ENCODE results near the gene DTNB. TPM values are rescaled to one million over a fixed set of nuclear protein-coding genes. Genes with fewer than 3 reads are reported as not detected.

Gene DTNB
- polyA plus RNA-seq, 1 donor from 2014 or later = 22.5 TPM

DNA sequence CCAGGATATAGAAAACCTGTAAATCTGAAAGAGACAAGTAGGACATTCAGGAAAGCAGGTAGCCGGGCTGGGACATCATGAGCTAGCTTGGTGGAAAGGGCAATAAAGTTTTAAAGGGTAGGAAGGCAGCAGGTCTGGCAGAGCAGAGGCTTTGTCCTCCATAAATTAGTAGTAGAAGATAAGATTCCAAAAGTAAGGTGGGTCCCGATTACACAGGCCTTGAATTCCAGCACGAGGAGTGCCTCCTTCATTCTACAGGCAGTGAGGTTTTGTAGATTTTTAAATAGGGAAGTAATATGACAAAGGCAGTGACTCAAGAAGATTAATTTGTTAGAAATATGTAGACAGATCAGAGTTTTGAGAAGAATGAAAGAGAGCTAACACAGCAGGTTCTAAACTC, 160.7 kb downstream of the DTNB start:
- Histone ChIP-seq H3K9me2 (ENCODE audit: insufficient read depth, low read length) (no peaks in the 10 kb centered on the region), H3K27ac (ENCODE audit: low read length) (no peak overlapping the region), H3K4me2 (ENCODE audit: low read length) (no peak overlapping the region), H4K20me1 (ENCODE audit: insufficient read depth) (no peaks in the 10 kb centered on the region), H2AFZ (ENCODE audit: low read depth, low read length) (no peak overlapping the region), H3K4me3 (ENCODE audit: low read length) (no peak overlapping the region), H3K36me3 (ENCODE audit: insufficient read depth, low read length) (no peaks in the 10 kb centered on the region), H3K9me3 (ENCODE audit: low read length) (no peaks in the 10 kb centered on the region), H3K27me3 (ENCODE audit: insufficient read depth, low read depth, low read length) (no peaks in the 10 kb centered on the region), H3F3A (ENCODE audit: insufficient read depth, low read length, poor library complexity, severe bottlenecking) (no peaks in the 10 kb centered on the region), H3K9ac (ENCODE audit: low read length) (no peak overlapping the region), H3K79me2 (replicated peaks; ENCODE audit: insufficient read depth, low read length) (no peaks in the 10 kb centered on the region)
- TF ChIP-seq POLR2AphosphoS5 (IDR thresholded peaks at IDR 0.05) (no peak), EP300 (conservative IDR thresholded peaks at IDR 0.05; ENCODE audit: poor library complexity, severe bottlenecking) (no peak), RAD21 (conservative IDR thresholded peaks at IDR 0.05) (no peak), MXI1 (conservative IDR thresholded peaks at IDR 0.05; ENCODE audit: poor library complexity, severe bottlenecking) (no peak), EZH2 (IDR thresholded peaks at IDR 0.05; ENCODE audit: borderline replicate concordance, insufficient read depth, low read length, poor library complexity, severe bottlenecking) (no peak), TAF1 (IDR thresholded peaks at IDR 0.05; ENCODE audit: low read depth) (no peak), SMC3 (conservative IDR thresholded peaks at IDR 0.05; ENCODE audit: poor library complexity) (no peak)
- TF ChIP-seq, protein P1, sequence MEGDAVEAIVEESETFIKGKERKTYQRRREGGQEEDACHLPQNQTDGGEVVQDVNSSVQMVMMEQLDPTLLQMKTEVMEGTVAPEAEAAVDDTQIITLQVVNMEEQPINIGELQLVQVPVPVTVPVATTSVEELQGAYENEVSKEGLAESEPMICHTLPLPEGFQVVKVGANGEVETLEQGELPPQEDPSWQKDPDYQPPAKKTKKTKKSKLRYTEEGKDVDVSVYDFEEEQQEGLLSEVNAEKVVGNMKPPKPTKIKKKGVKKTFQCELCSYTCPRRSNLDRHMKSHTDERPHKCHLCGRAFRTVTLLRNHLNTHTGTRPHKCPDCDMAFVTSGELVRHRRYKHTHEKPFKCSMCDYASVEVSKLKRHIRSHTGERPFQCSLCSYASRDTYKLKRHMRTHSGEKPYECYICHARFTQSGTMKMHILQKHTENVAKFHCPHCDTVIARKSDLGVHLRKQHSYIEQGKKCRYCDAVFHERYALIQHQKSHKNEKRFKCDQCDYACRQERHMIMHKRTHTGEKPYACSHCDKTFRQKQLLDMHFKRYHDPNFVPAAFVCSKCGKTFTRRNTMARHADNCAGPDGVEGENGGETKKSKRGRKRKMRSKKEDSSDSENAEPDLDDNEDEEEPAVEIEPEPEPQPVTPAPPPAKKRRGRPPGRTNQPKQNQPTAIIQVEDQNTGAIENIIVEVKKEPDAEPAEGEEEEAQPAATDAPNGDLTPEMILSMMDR (IDR thresholded peaks at IDR 0.05; ENCODE audit: poor library complexity, severe bottlenecking) = no peak
- TF ChIP-seq, protein P2, sequence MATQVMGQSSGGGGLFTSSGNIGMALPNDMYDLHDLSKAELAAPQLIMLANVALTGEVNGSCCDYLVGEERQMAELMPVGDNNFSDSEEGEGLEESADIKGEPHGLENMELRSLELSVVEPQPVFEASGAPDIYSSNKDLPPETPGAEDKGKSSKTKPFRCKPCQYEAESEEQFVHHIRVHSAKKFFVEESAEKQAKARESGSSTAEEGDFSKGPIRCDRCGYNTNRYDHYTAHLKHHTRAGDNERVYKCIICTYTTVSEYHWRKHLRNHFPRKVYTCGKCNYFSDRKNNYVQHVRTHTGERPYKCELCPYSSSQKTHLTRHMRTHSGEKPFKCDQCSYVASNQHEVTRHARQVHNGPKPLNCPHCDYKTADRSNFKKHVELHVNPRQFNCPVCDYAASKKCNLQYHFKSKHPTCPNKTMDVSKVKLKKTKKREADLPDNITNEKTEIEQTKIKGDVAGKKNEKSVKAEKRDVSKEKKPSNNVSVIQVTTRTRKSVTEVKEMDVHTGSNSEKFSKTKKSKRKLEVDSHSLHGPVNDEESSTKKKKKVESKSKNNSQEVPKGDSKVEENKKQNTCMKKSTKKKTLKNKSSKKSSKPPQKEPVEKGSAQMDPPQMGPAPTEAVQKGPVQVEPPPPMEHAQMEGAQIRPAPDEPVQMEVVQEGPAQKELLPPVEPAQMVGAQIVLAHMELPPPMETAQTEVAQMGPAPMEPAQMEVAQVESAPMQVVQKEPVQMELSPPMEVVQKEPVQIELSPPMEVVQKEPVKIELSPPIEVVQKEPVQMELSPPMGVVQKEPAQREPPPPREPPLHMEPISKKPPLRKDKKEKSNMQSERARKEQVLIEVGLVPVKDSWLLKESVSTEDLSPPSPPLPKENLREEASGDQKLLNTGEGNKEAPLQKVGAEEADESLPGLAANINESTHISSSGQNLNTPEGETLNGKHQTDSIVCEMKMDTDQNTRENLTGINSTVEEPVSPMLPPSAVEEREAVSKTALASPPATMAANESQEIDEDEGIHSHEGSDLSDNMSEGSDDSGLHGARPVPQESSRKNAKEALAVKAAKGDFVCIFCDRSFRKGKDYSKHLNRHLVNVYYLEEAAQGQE (IDR thresholded peaks at IDR 0.05; ENCODE audit: borderline replicate concordance) = no peak

DNA sequence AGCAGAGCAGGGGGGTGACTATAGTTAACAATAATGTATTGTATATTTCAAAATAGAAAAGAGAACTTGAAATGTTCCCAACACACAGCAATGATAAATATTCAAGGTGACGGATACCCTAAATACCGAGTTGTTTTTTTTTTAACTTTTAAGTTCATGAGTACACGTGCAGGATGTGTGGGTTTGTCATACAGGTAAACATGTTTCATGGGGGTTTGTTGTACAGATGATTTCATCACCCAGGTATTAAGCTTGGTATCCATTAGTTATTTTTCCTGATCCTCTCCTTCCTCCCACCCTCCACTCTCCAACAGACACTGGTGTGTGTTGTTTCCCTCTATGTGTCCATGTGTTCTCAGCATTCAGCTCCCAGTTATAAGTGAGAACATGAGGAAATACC, 167.2 kb downstream of the DTNB start:
- H3K4me2 ChIP-seq (ENCODE audit: low read length) = no peak overlapping the region
- H3K79me2 ChIP-seq (replicated peaks; ENCODE audit: insufficient read depth, low read length) = no peaks in the 10 kb centered on the region
- H4K20me1 ChIP-seq (ENCODE audit: insufficient read depth) = no peaks in the 10 kb centered on the region
- H3K4me3 ChIP-seq (ENCODE audit: low read length) = no peak overlapping the region
- TF ChIP-seq, protein P2 (IDR thresholded peaks at IDR 0.05; ENCODE audit: borderline replicate concordance) = no peak
- TF ChIP-seq RAD21 (conservative IDR thresholded peaks at IDR 0.05) = no peak
- TF ChIP-seq, protein P1 (IDR thresholded peaks at IDR 0.05; ENCODE audit: poor library complexity, severe bottlenecking) = no peak
- no peak for TF ChIP-seq EZH2 (IDR thresholded peaks at IDR 0.05; ENCODE audit: borderline replicate concordance, insufficient read depth, low read length, poor library complexity, severe bottlenecking)
- no peak for TF ChIP-seq TAF1 (IDR thresholded peaks at IDR 0.05; ENCODE audit: low read depth)
- TF ChIP-seq MXI1 (conservative IDR thresholded peaks at IDR 0.05; ENCODE audit: poor library complexity, severe bottlenecking) = no peak
- no peak for TF ChIP-seq EP300 (conservative IDR thresholded peaks at IDR 0.05; ENCODE audit: poor library complexity, severe bottlenecking)
- no peak for TF ChIP-seq SMC3 (conservative IDR thresholded peaks at IDR 0.05; ENCODE audit: poor library complexity)
- TF ChIP-seq POLR2AphosphoS5 (IDR thresholded peaks at IDR 0.05) = no peak
- H3K27me3 ChIP-seq (ENCODE audit: insufficient read depth, low read depth, low read length) = no peaks in the 10 kb centered on the region
- no peaks in the 10 kb centered on the region for H3K9me2 ChIP-seq (ENCODE audit: insufficient read depth, low read length)
- no peaks in the 10 kb centered on the region for H3K36me3 ChIP-seq (ENCODE audit: insufficient read depth, low read length)
- H3K9ac ChIP-seq (ENCODE audit: low read length) = no peak overlapping the region
- H3F3A ChIP-seq (ENCODE audit: insufficient read depth, low read length, poor library complexity, severe bottlenecking) = no peaks in the 10 kb centered on the region
- no peak overlapping the region for H3K27ac ChIP-seq (ENCODE audit: low read length)
- no peak overlapping the region for H2AFZ ChIP-seq (ENCODE audit: low read depth, low read length)
- H3K9me3 ChIP-seq (ENCODE audit: low read length) = no peaks in the 10 kb centered on the region
